HepG2 (cell line): ENCODE measurements around the gene SLC25A22. TPM values are rescaled to one million over a fixed set of nuclear protein-coding genes. Genes with fewer than 3 reads are reported as not detected.
A peak's percentile ranks its signal among the peaks of the same experiment; 100 is the strongest.

Source experiments
- DBP ChIP-seq: sonication (generic); formaldehyde crosslinking; IDR thresholded peaks from 2 replicates; pipeline ENCODE4 v1.4.0; 2020; ENCODE audit warnings: missing genetic modification reagents; ENCODE audit errors: not compliant biosample characterization
- GATA4 ChIP-seq: sonication (generic); IDR thresholded peaks from 2 replicates; pipeline ENCODE4 v1.6.1; 2016; ENCODE audit warnings: antibody characterized with exemption, low read depth, borderline replicate concordance
- HMGXB3 ChIP-seq: sonication (generic); formaldehyde crosslinking; IDR thresholded peaks from 2 replicates; pipeline ENCODE4 v1.4.0; 2020; ENCODE audit warnings: missing genetic modification reagents, borderline replicate concordance
- MXI1 ChIP-seq: IDR thresholded peaks from 3 replicates; pipeline ENCODE4 v1.6.1; 2012; ENCODE audit warnings: low read depth, low read length, inconsistent platforms, borderline replicate concordance
- MYC ChIP-seq: sonication (generic); formaldehyde crosslinking; IDR thresholded peaks from 2 replicates; pipeline ENCODE4 v1.9.0; 2021; ENCODE audit warnings: missing genetic modification reagents, borderline replicate concordance
- MYNN ChIP-seq: sonication (generic); formaldehyde crosslinking; IDR thresholded peaks from 2 replicates; pipeline ENCODE4 v1.4.0; 2020; ENCODE audit warnings: mild to moderate bottlenecking, low read depth, missing genetic modification reagents
- NONO ChIP-seq, 2 experiments: fragments of 450-650 bp in 1 of 2; sonication (generic) in 1 of 2; formaldehyde crosslinking in 1 of 2; IDR thresholded peaks in 1 of 2; conservative IDR thresholded peaks in 1 of 2; 2 replicates each; pipeline versions ENCODE4 v1.6.1 to v1.8.0; 2017 to 2022; ENCODE audit warnings: mild to moderate bottlenecking in 1 of 2, missing genetic modification reagents in 1 of 2, moderate library complexity in 1 of 2
- POLR2G ChIP-seq: fragments of 200-400 bp; formaldehyde crosslinking; IDR thresholded peaks from 2 replicates; pipeline ENCODE4 v1.6.1; 2018; ENCODE audit warnings: mild to moderate bottlenecking, low read depth, low read length, moderate library complexity
- PRMT3 ChIP-seq: sonication (generic); formaldehyde crosslinking; IDR thresholded peaks from 2 replicates; pipeline ENCODE4 v1.8.1; 2022; ENCODE audit warnings: low read depth, mild to moderate bottlenecking, moderate library complexity, missing genetic modification reagents, borderline replicate concordance
- RORA ChIP-seq: sonication (generic); formaldehyde crosslinking; IDR thresholded peaks from 2 replicates; pipeline ENCODE4 v1.5.0; 2020; ENCODE audit warnings: mild to moderate bottlenecking, missing genetic modification reagents, moderate library complexity
- TBP ChIP-seq: sonication (generic); formaldehyde crosslinking; IDR thresholded peaks from 2 replicates; pipeline ENCODE4 v1.5.0; 2020; ENCODE audit warnings: missing genetic modification reagents
- THAP7 ChIP-seq: sonication (generic); formaldehyde crosslinking; IDR thresholded peaks from 2 replicates; pipeline ENCODE4 v1.8.1; 2023; ENCODE audit warnings: mild to moderate bottlenecking, missing genetic modification reagents
- ZFP62 ChIP-seq: sonication (generic); formaldehyde crosslinking; IDR thresholded peaks from 2 replicates; pipeline ENCODE4 v1.4.0; 2020; ENCODE audit warnings: missing genetic modification reagents
- ZNF143 ChIP-seq: sonication (generic); formaldehyde crosslinking; IDR thresholded peaks from 2 replicates; pipeline ENCODE4 v1.4.0; 2020; ENCODE audit warnings: missing genetic modification reagents
- ZNF34 ChIP-seq: sonication (generic); formaldehyde crosslinking; IDR thresholded peaks from 2 replicates; pipeline ENCODE4 v1.4.0; 2020; ENCODE audit warnings: mild to moderate bottlenecking, missing genetic modification reagents, borderline replicate concordance
- ZNF383 ChIP-seq: sonication (generic); formaldehyde crosslinking; IDR thresholded peaks from 2 replicates; pipeline ENCODE4 v1.4.0; 2020; ENCODE audit warnings: missing genetic modification reagents, mild to moderate bottlenecking, borderline replicate concordance
- ZNF547 ChIP-seq: sonication (generic); formaldehyde crosslinking; IDR thresholded peaks from 2 replicates; pipeline ENCODE4 v1.5.1; 2020; ENCODE audit warnings: mild to moderate bottlenecking, missing genetic modification reagents
- ZNF720 ChIP-seq: sonication (generic); formaldehyde crosslinking; IDR thresholded peaks from 2 replicates; pipeline ENCODE4 v1.4.0; 2020; ENCODE audit warnings: missing genetic modification reagents
- ZNF747 ChIP-seq: sonication (generic); formaldehyde crosslinking; IDR thresholded peaks from 2 replicates; pipeline ENCODE4 v1.8.1; 2023; ENCODE audit warnings: missing genetic modification reagents, mild to moderate bottlenecking, borderline replicate concordance
- ZNF749 ChIP-seq: sonication (generic); formaldehyde crosslinking; IDR thresholded peaks from 2 replicates; pipeline ENCODE4 v1.8.0; 2022; ENCODE audit warnings: mild to moderate bottlenecking, missing genetic modification reagents, moderate library complexity, borderline replicate concordance
- ZNF784 ChIP-seq: sonication (generic); formaldehyde crosslinking; IDR thresholded peaks from 2 replicates; pipeline ENCODE4 v1.5.1; 2020; ENCODE audit warnings: missing genetic modification reagents, mild to moderate bottlenecking, borderline replicate concordance
- polyA plus RNA-seq, 8 experiments: library from polyadenylated mRNA; depleted of rRNA in 3 of 8; stranded (reverse) in 7 of 8; unstranded in 1 of 8; fragments of >200 nt; fragmentation: Illumina TruSeq in 4 of 8; extraction: Trizol in 4 of 8; gene quantifications; 2 replicates each; pipeline versions ENCODE4 v1.2.1 to v1.2.3, GENCODE V29; 2011 to 2016; ENCODE audit warnings: low read depth in 4 of 8, missing spikeins in 1 of 8, mixed read lengths in 1 of 8; ENCODE audit not compliant: insufficient read depth in 1 of 8
- total RNA-seq, 5 experiments: library from RNA; depleted of rRNA; stranded (reverse); fragments of >200 nt; fragmentation: Illumina TruSeq; extraction: Trizol; gene quantifications; 2 replicates each; pipeline ENCODE4 v1.2.3, GENCODE V29; 2016; ENCODE audit warnings: low read depth in 1 of 5

Gene SLC25A22
- total and polyA plus RNA-seq, 2 of the 13 experiments (the other 11 are each of a cell fraction or from before 2014, with no cell fraction given) = 12.4 to 19.2 TPM

GRCh38 chr11:843818-844692 is 46.0 kb upstream of the SLC25A22 start (continued):
- TF ChIP-seq ZNF383 (CRISPR knock-in tag) (no peak), DBP (CRISPR knock-in tag) (no peak), PRMT3 (CRISPR knock-in tag) (no peak), TBP (CRISPR knock-in tag) (no peak), NONO (IDR thresholded peaks at IDR 0.05) (no peak), NONO (CRISPR knock-in tag; conservative IDR thresholded peaks at IDR 0.05) (peak; percentile 82; the same call in 1 of the 2 replicates), ZNF747 (CRISPR knock-in tag) (no peak), ZNF720 (no peak), POLR2G (peak; percentile 63), ZNF784 (CRISPR knock-in tag) (no peak; the same call in 1 of the 2 replicates), RORA (CRISPR knock-in tag) (no peak), MYC (peak; percentile 96), ZNF143 (CRISPR knock-in tag) (no peak), ZNF547 (CRISPR knock-in tag) (no peak), MYNN (no peak), HMGXB3 (CRISPR knock-in tag) (no peak), THAP7 (CRISPR knock-in tag) (no peak), ZNF34 (no peak), ZFP62 (CRISPR knock-in tag) (no peak), MXI1 (peak; percentile 64; the same call in 1 of the 3 replicates), ZNF749 (CRISPR knock-in tag) (no peak), GATA4 (0 out of 2 replicates have a peak, but pooled peaks have one; percentile 19)
